Endothelial cell of umbilical vein (primary cell): Measurements from ENCODE around the gene COG6. TPM values are rescaled to one million over a fixed set of nuclear protein-coding genes. Genes with fewer than 3 reads are reported as not detected.
A peak's percentile ranks its signal among the peaks of the same experiment; 100 is the strongest.

Source experiments
- BruUV-seq: library from RNA; stranded (reverse); fragments of 400-500 nt; replicated peaks from 2 replicates; lab custom pipeline; 2021; lab: Mats Ljungman, UMichigan
- CTCF ChIA-PET: fragments of 300-600, 350-600 bp; sonication (Branson Sonifier 250); formaldehyde crosslinking; loops from one replicate; lab custom pipeline; 2021; ENCODE audit warnings: antibody characterized with exemption, inconsistent platforms; lab: Charles Lee
- POLR2A ChIA-PET: fragments of 300-600, 350-600 bp; sonication (Branson Sonifier 250); formaldehyde crosslinking; loops from one replicate; lab custom pipeline; 2021; ENCODE audit warnings: antibody characterized with exemption, inconsistent platforms; lab: Charles Lee
- DNase-seq: peaks from one replicate; pipeline ENCODE4 v3.0.0-alpha.2; 2011; ENCODE audit warnings: low read depth, low spot score
- FAIRE-seq: peaks from 2 replicates; lab custom pipeline; 2011; peaks lifted over from hg19 to GRCh38; lab: Jason Lieb, UNC
- H2AFZ ChIP-seq: 2 replicates; pipeline ENCODE4 v1.6.0; 2012; ENCODE audit warnings: low read depth, low read length, control low read depth, inconsistent platforms
- H3K27ac ChIP-seq: 2 replicates; pipeline ENCODE4 v1.5.1; 2011; ENCODE audit warnings: low read depth, mild to moderate bottlenecking, control low read depth, low read length, moderate library complexity; ENCODE audit not compliant: insufficient read depth
- H3K27me3 ChIP-seq, 2 experiments: 2 replicates each; pipeline versions ENCODE4 v1.6.0 to v1.6.1; 2011; ENCODE audit warnings: low read length in 2 of 2, mixed read lengths in 1 of 2; ENCODE audit not compliant: control insufficient read depth in 2 of 2, insufficient read depth in 2 of 2
- H3K36me3 ChIP-seq, 2 experiments: 2 replicates in 1 of 2; 3 replicates in 1 of 2; pipeline ENCODE4 v1.5.1; 2011; ENCODE audit warnings: low read length in 2 of 2, mild to moderate bottlenecking in 1 of 2, moderate library complexity in 1 of 2; ENCODE audit not compliant: control insufficient read depth in 2 of 2, insufficient read depth in 2 of 2; ENCODE audit errors: extremely low read depth in 1 of 2
- H3K4me1 ChIP-seq: 3 replicates; pipeline ENCODE4 v1.5.1; 2011; ENCODE audit warnings: mild to moderate bottlenecking, low read length; ENCODE audit not compliant: control insufficient read depth, insufficient read depth; ENCODE audit errors: extremely low read depth
- H3K4me2 ChIP-seq: 2 replicates; pipeline ENCODE4 v1.6.1; 2011; ENCODE audit warnings: low read length, control low read depth, mixed read lengths; ENCODE audit not compliant: insufficient read depth
- H3K4me3 ChIP-seq, 3 experiments: fragments of 200-600 bp in 1 of 3; sonication (generic), shearing (Covaris generic) in 1 of 3; replicated peaks in 1 of 3; 2 replicates each; pipeline ENCODE4 v1.5.1; 2011 to 2016; ENCODE audit warnings: control low read depth in 3 of 3, low read length in 3 of 3, mild to moderate bottlenecking in 2 of 3, inconsistent platforms in 1 of 3, low read depth in 1 of 3, moderate library complexity in 1 of 3; ENCODE audit not compliant: insufficient read depth in 1 of 3
- H3K79me2 ChIP-seq: 2 replicates; pipeline ENCODE4 v1.6.0; 2012; ENCODE audit warnings: low read length, inconsistent platforms; ENCODE audit not compliant: control insufficient read depth, insufficient read depth
- H3K9ac ChIP-seq: replicated peaks from 2 replicates; pipeline ENCODE3; 2011; ENCODE audit warnings: low read length, control low read depth; ENCODE audit not compliant: insufficient read depth; ENCODE audit errors: extremely low read depth
- H3K9me1 ChIP-seq: replicated peaks from 3 replicates; pipeline ENCODE4 v1.6.0; 2011; ENCODE audit warnings: mild to moderate bottlenecking, low read length; ENCODE audit not compliant: control insufficient read depth, insufficient read depth; ENCODE audit errors: extremely low read depth
- H3K9me3 ChIP-seq: replicated peaks from 2 replicates; pipeline ENCODE4 v1.5.1; 2012; ENCODE audit warnings: low read length, inconsistent platforms; ENCODE audit not compliant: control insufficient read depth, insufficient read depth
- H4K20me1 ChIP-seq: replicated peaks from 2 replicates; pipeline ENCODE3; 2011; ENCODE audit warnings: mild to moderate bottlenecking, low read length; ENCODE audit not compliant: control insufficient read depth, insufficient read depth; ENCODE audit errors: extremely low read depth
- EZH2 ChIP-seq: IDR thresholded peaks from 2 replicates; pipeline ENCODE4 v1.6.1; 2012; ENCODE audit warnings: borderline replicate concordance, low read depth, mild to moderate bottlenecking, moderate library complexity, low read length, inconsistent platforms; ENCODE audit not compliant: severe bottlenecking
- FOS ChIP-seq: IDR thresholded peaks from 2 replicates; pipeline ENCODE4 v1.6.1; 2011; ENCODE audit warnings: mild to moderate bottlenecking, low read length, moderate library complexity, borderline replicate concordance; ENCODE audit not compliant: insufficient read depth
- MYC ChIP-seq: IDR thresholded peaks from one replicate; pipeline ENCODE4 v1.6.1; 2011; ENCODE audit warnings: mild to moderate bottlenecking, low read depth, low read length
- POLR2A ChIP-seq: IDR thresholded peaks from 2 replicates; pipeline ENCODE4 v1.6.1; 2012; ENCODE audit warnings: low read depth, mild to moderate bottlenecking, control low read depth, low read length
- dilution Hi-C: fragments of 300-500 bp; cut with MboI; formaldehyde crosslinking; loops from one replicate; pipeline ENCODE4 v1.15.0; 2019; ENCODE audit warnings: low sequenced_read_pairs; ENCODE audit not compliant: extremely low pct_ligation_motif_present
- intact Hi-C: fragments of 100-400 bp; cut with micrococcal nuclease; formaldehyde crosslinking; loops from one replicate; pipeline ENCODE4 v1.10.0; 2022
- polyA plus RNA-seq, 4 experiments: library from polyadenylated mRNA; depleted of rRNA in 3 of 4; stranded (reverse) in 3 of 4; unstranded in 1 of 4; fragments of >200 nt; gene quantifications; 2 replicates each; pipeline versions ENCODE4 v1.2.1 to v1.2.3, GENCODE V29; 2011 to 2012; ENCODE audit warnings: missing spikeins in 1 of 4
- total RNA-seq: library from RNA; stranded (reverse); gene quantifications from 2 replicates; pipeline ENCODE4 v1.2.3, GENCODE V29; 2021
- TF ChIP-seq, protein P1 (sequence below): IDR thresholded peaks from 2 replicates; pipeline ENCODE4 v1.6.1; 2011; ENCODE audit not compliant: insufficient read depth, insufficient read length
- TF ChIP-seq, protein P2 (sequence below), 2 donors: IDR thresholded peaks; 1 replicate in 1 of 2; 2 replicates in 1 of 2; pipeline ENCODE4 v1.5.1; 2011; ENCODE audit warnings: low read length in 2 of 2, mild to moderate bottlenecking in 2 of 2, moderate library complexity in 2 of 2, control low read depth in 1 of 2, inconsistent platforms in 1 of 2, low read depth in 1 of 2; ENCODE audit not compliant: insufficient read depth in 1 of 2; ENCODE audit errors: extremely low read depth in 1 of 2

Gene COG6
- total and polyA plus RNA-seq, 2 donors (not counting 3 experiments of a cell fraction or from before 2014, with no cell fraction given), result 12.1 to 41.1 TPM

DNA sequence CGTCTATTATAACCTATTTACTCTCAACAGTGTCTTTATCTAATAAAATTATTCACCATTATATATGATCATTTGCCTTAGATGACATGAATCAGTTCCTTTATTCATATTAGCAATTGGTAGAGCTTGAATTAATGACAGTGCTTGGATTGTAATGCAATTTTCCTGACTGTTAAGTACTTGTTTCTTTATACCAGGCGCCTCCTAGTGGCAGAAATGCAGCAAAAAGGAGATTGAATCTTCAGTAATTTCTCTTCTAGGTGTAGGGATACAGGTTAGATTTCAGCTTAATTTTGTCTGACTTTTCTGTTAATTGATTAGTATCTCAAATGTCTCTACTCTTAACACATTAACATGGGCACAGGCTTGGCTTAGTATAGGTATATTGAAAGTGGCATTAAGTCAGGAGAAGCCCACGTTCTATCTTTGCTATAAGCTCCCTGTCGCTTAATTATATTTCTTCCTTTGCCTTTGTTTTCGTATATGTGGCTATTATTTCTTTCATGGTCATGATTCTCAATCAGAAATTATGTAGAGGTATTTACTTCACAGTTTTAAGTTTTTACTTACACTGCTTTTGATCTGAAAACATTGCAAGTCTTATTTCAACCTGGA is 43.3 kb upstream of the COG6 start:
- Histone ChIP-seq H2AFZ (no peak overlapping the region), H3K27ac (no peak overlapping the region), H4K20me1 (no peaks in the 10 kb centered on the region), H3K4me1 (no peaks in the 10 kb centered on the region), H3K4me2 (no peak overlapping the region), H3K9me3 (no peaks in the 10 kb centered on the region), H3K9ac (no peak overlapping the region), H3K27me3 (peaks cover 9 to 15% of the 10 kb centered on the region in 2 experiments), H3K36me3 (no peaks in the 10 kb centered on the region), H3K9me1 (no peaks in the 10 kb centered on the region), H3K79me2 (no peaks in the 10 kb centered on the region), H3K4me3 (no peak overlapping the region)
- no TSS peak for BruUV-seq
- dilution Hi-C loops (no loop called here), intact Hi-C loops (loop anchor here (1.0 kb wide), 4 partner anchors 197 to 561 kb away; no protein-coding TSS in a partner anchor)
- POLR2A ChIA-PET, result no interaction called here
- TF ChIP-seq POLR2A (no peak), FOS (no peak), MYC (no peak), EZH2 (no peak)
- TF ChIP-seq, protein P1, sequence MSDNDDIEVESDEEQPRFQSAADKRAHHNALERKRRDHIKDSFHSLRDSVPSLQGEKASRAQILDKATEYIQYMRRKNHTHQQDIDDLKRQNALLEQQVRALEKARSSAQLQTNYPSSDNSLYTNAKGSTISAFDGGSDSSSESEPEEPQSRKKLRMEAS, result no peak
- TF ChIP-seq, protein P2, sequence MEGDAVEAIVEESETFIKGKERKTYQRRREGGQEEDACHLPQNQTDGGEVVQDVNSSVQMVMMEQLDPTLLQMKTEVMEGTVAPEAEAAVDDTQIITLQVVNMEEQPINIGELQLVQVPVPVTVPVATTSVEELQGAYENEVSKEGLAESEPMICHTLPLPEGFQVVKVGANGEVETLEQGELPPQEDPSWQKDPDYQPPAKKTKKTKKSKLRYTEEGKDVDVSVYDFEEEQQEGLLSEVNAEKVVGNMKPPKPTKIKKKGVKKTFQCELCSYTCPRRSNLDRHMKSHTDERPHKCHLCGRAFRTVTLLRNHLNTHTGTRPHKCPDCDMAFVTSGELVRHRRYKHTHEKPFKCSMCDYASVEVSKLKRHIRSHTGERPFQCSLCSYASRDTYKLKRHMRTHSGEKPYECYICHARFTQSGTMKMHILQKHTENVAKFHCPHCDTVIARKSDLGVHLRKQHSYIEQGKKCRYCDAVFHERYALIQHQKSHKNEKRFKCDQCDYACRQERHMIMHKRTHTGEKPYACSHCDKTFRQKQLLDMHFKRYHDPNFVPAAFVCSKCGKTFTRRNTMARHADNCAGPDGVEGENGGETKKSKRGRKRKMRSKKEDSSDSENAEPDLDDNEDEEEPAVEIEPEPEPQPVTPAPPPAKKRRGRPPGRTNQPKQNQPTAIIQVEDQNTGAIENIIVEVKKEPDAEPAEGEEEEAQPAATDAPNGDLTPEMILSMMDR (IDR thresholded peaks at IDR 0.05; ENCODE audit: extremely low read depth in 1 of 2, insufficient read depth in 1 of 2, low read depth in 1 of 2, low read length in 2 of 2), result peak; percentile 59 to 64
- CTCF ChIA-PET, result interaction anchor here (0.6 to 4.9 kb wide), 116 partner anchors 9 to 1202 kb away, joined by 3 to 149 read pairs (median 5); partner anchors contain the start of genes COG6, LHFPL6, NHLRC3 and PROSER1
- DNase-seq, result peak; percentile 73
- peak; percentile 74 for FAIRE-seq
